ENCODE results near the gene AKTIP. TPM values are rescaled to one million over a fixed set of nuclear protein-coding genes. Genes with fewer than 3 reads are reported as not detected.

Gene AKTIP
- total and polyA plus RNA-seq, 9 of the 15 experiments (the other 6 are each of a cell fraction or from before 2014, with no cell fraction given), result 3.0 to 10.7 (median 4.4) TPM

GRCh38 chr16:53492503-53492902 lies 10.5 kb downstream of the AKTIP start:
- DNase-seq (ENCODE audit: extremely low read depth in 1 of 4, low spot score in 3 of 4), result no peak
- H3K4me2 ChIP-seq (ENCODE audit: insufficient read depth, low read length), result no peak overlapping the region
- BruUV-seq (replicated peaks), result no TSS peak
- H3K9ac ChIP-seq (ENCODE audit: insufficient read depth in 1 of 2, low read depth in 2 of 2, low read length in 2 of 2), result no peak overlapping the region
- no peak overlapping the region for H3K27ac ChIP-seq (ENCODE audit: extremely low read depth, low read depth, low read length)
- H3K4me1 ChIP-seq (replicated peaks in 1 of 2; ENCODE audit: control insufficient read depth in 2 of 2, insufficient read depth in 2 of 2, low read length in 2 of 2), result no peaks in the 10 kb centered on the region; a peak in 1 of 5 replicates
- H3K9me3 ChIP-seq (replicated peaks; ENCODE audit: control insufficient read depth, insufficient read depth, low read depth, low read length), result no peaks in the 10 kb centered on the region
- TF ChIP-seq GATAD2B (IDR thresholded peaks at IDR 0.05; ENCODE audit: borderline replicate concordance) (no peak), STAT6 (CRISPR knock-in tag; IDR thresholded peaks at IDR 0.05) (no peak), TEAD4 (IDR thresholded peaks at IDR 0.05; ENCODE audit: low read length) (no peak), TEAD4 (CRISPR knock-in tag; IDR thresholded peaks at IDR 0.05; ENCODE audit: borderline replicate concordance) (no peak), NCOA4 (IDR thresholded peaks at IDR 0.05; ENCODE audit: partially characterized antibody) (no peak), ZC3H4 (CRISPR knock-in tag; IDR thresholded peaks at IDR 0.05; ENCODE audit: borderline replicate concordance) (no peak), MYBL2 (IDR thresholded peaks at IDR 0.05; ENCODE audit: low read depth) (no peak), MYBL2 (CRISPR knock-in tag; IDR thresholded peaks at IDR 0.05; ENCODE audit: borderline replicate concordance) (no peak), ZNF316 (IDR thresholded peaks at IDR 0.05) (peak; percentile 94), RAD21 (CRISPR knock-in tag; conservative IDR thresholded peaks at IDR 0.05 in 1 of 2, IDR thresholded peaks at IDR 0.05 in 1 of 2) (no peak), MAFF (IDR thresholded peaks at IDR 0.05; ENCODE audit: low read length) (peak; percentile 53; the same call in 1 of the 2 replicates), MAFG (tag; conservative IDR thresholded peaks at IDR 0.05) (peak; percentile 86), C11orf30 (IDR thresholded peaks at IDR 0.05; ENCODE audit: low read depth) (peak; percentile 87), SMAD4 (CRISPR knock-in tag; conservative IDR thresholded peaks at IDR 0.05) (no peak), MAFK (IDR thresholded peaks at IDR 0.05; ENCODE audit: low read length) (peak; percentile 71), LEF1 (IDR thresholded peaks at IDR 0.05) (no peak), SREBF1 (IDR thresholded peaks at IDR 0.05; ENCODE audit: borderline replicate concordance, low read depth, low read length) (no peak)
- TF ChIP-seq, protein P1, sequence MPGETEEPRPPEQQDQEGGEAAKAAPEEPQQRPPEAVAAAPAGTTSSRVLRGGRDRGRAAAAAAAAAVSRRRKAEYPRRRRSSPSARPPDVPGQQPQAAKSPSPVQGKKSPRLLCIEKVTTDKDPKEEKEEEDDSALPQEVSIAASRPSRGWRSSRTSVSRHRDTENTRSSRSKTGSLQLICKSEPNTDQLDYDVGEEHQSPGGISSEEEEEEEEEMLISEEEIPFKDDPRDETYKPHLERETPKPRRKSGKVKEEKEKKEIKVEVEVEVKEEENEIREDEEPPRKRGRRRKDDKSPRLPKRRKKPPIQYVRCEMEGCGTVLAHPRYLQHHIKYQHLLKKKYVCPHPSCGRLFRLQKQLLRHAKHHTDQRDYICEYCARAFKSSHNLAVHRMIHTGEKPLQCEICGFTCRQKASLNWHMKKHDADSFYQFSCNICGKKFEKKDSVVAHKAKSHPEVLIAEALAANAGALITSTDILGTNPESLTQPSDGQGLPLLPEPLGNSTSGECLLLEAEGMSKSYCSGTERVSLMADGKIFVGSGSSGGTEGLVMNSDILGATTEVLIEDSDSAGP (CRISPR knock-in tag; IDR thresholded peaks at IDR 0.05), result no peak
- no peak overlapping the region for H2AFZ ChIP-seq (ENCODE audit: low read depth, low read length)
- no peaks in the 10 kb centered on the region for H4K20me1 ChIP-seq (replicated peaks; ENCODE audit: control insufficient read depth, insufficient read depth, low read length)
- WGBS (ENCODE audit: insufficient coverage, low coverage, missing lambda C conversion rate), result 95% methylated on average over 1 of the region's 1 CpG
- FAIRE-seq, result no peak
- peaks cover 54% of the 10 kb centered on the region; the same call in 2 of the 3 replicates for H3K36me3 ChIP-seq (ENCODE audit: control insufficient read depth, insufficient read depth, low read length)
- ChIA-PET POLR2A (no interaction called here), CTCF (ENCODE audit: low intra/inter-chr PET ratio) (no interaction called here)
- H3K27me3 ChIP-seq (ENCODE audit: control insufficient read depth in 2 of 2, insufficient read depth in 2 of 2, low read length in 2 of 2), result no peaks in the 10 kb centered on the region
- no peaks in the 10 kb centered on the region for H3K9me1 ChIP-seq (ENCODE audit: control insufficient read depth, insufficient read depth, low read length)
- no peaks in the 10 kb centered on the region for H3K79me2 ChIP-seq (ENCODE audit: control insufficient read depth, insufficient read depth, low read length)
- in situ Hi-C loops (cut with MboI), result no loop called here
- intact Hi-C loops (cut with micrococcal nuclease), result no loop called here
- no peak overlapping the region for H3K4me3 ChIP-seq
- no peak for ATAC-seq
